MM.1S (cell line): ENCODE results near the gene ABCE1.

Experiments
- CTCF ChIP-seq: fragments of 300-600 bp; sonication (generic); IDR thresholded peaks from 2 replicates; pipeline ENCODE4 v1.5.1; 2016; ENCODE audit warnings: antibody characterized with exemption, low read length, mixed read lengths
- EZH2phosphoT487 ChIP-seq: fragments of 300-600 bp; sonication (generic); IDR thresholded peaks from 2 replicates; pipeline ENCODE4 v1.6.1; 2018; ENCODE audit warnings: antibody characterized with exemption, low read length

GRCh38 chr4:145131848-145132247 lies 33.7 kb downstream of the ABCE1 start:
- no peak for TF ChIP-seq EZH2phosphoT487
- no peak for TF ChIP-seq CTCF
